ENCODE data around the gene IFNL4.
"Not testable (repeated sequence)": the region's sequence is repeated elsewhere in the genome, so short reads cannot be mapped to it uniquely, and the experiment has no call there.

Gene IFNL4

GRCh38 chr19:39219108-39219507 is 29.5 kb downstream of the IFNL4 start:
- not testable (repeated sequence) for H3K9me3 ChIP-seq (ENCODE audit: control insufficient read depth, low read length); H2BK120ac ChIP-seq (ENCODE audit: low read depth, low read length); H3K14ac ChIP-seq (ENCODE audit: low read length in 2 of 2); H4K8ac ChIP-seq (ENCODE audit: low read length); H3K36me3 ChIP-seq (ENCODE audit: control insufficient read depth in 1 of 2, insufficient read depth in 2 of 2, low read depth in 1 of 2, low read length in 2 of 2); H4K91ac ChIP-seq (ENCODE audit: low read length); H3K9ac ChIP-seq (ENCODE audit: low read length); H3K27ac ChIP-seq (ENCODE audit: low read length, poor library complexity, severe bottlenecking); H3K18ac ChIP-seq (ENCODE audit: low read depth in 1 of 2, low read length in 2 of 2); H3K4me2 ChIP-seq (ENCODE audit: low read length, poor library complexity, severe bottlenecking); H2BK12ac ChIP-seq (ENCODE audit: low read length in 2 of 2); H2BK15ac ChIP-seq (ENCODE audit: low read depth, poor library complexity, severe bottlenecking); H3K23ac ChIP-seq (ENCODE audit: low read length in 2 of 2); H3K4me1 ChIP-seq (ENCODE audit: control insufficient read depth, insufficient read depth, low read depth, low read length); H2BK5ac ChIP-seq (ENCODE audit: low read depth, low read length, poor library complexity, severe bottlenecking); H2AFZ ChIP-seq (ENCODE audit: low read depth, low read length); H2AK5ac ChIP-seq (ENCODE audit: low read length, severe bottlenecking); DNase-seq; H3K4me3 ChIP-seq (ENCODE audit: insufficient read depth in 1 of 2, low read depth in 1 of 2, low read length in 2 of 2); H3K79me1 ChIP-seq (replicated peaks; ENCODE audit: low read length, poor library complexity, severe bottlenecking); H3K4ac ChIP-seq (ENCODE audit: low read depth in 1 of 2, low read length in 2 of 2)
- peaks cover 9 to 37% of the 10 kb centered on the region in 2 experiments for H3K27me3 ChIP-seq (ENCODE audit: control insufficient read depth in 1 of 2, insufficient read depth in 1 of 2, low read length in 2 of 2)
- 73% methylated on average over 9 of the region's 10 CpGs for WGBS

- Histone ChIP-seq H4K91ac (ENCODE audit: low read length) (no peak overlapping the region), H3K79me1 (replicated peaks; ENCODE audit: low read length, poor library complexity, severe bottlenecking) (no peaks in the 10 kb centered on the region), H3K9me3 (ENCODE audit: control insufficient read depth, low read length) (peaks cover 9% of the 10 kb centered on the region), H3K36me3 (ENCODE audit: control insufficient read depth in 1 of 2, insufficient read depth in 2 of 2, low read depth in 1 of 2, low read length in 2 of 2) (no peaks in the 10 kb centered on the region), H2AK5ac (ENCODE audit: low read length, severe bottlenecking) (no peak overlapping the region), H3K4me1 (ENCODE audit: control insufficient read depth, insufficient read depth, low read depth, low read length) (no peaks in the 10 kb centered on the region), H3K23ac (ENCODE audit: low read length in 2 of 2) (no peak overlapping the region), H3K4ac (ENCODE audit: low read depth in 1 of 2, low read length in 2 of 2) (no peak overlapping the region), H3K27me3 (ENCODE audit: control insufficient read depth in 1 of 2, insufficient read depth in 1 of 2, low read length in 2 of 2) (peaks cover 9 to 30% of the 10 kb centered on the region in 2 experiments), H3K27ac (ENCODE audit: low read length, poor library complexity, severe bottlenecking) (no peak overlapping the region), H3K4me3 (ENCODE audit: insufficient read depth in 1 of 2, low read depth in 1 of 2, low read length in 2 of 2) (no peak overlapping the region), H2BK5ac (ENCODE audit: low read depth, low read length, poor library complexity, severe bottlenecking) (no peak overlapping the region), H3K4me2 (ENCODE audit: low read length, poor library complexity, severe bottlenecking) (no peak overlapping the region), H3K9ac (ENCODE audit: low read length) (no peak overlapping the region), H3K14ac (ENCODE audit: low read length in 2 of 2) (no peak overlapping the region), H2AFZ (ENCODE audit: low read depth, low read length) (no peak overlapping the region), H4K8ac (ENCODE audit: low read length) (no peak overlapping the region), H2BK15ac (ENCODE audit: low read depth, poor library complexity, severe bottlenecking) (no peak overlapping the region), H3K18ac (ENCODE audit: low read depth in 1 of 2, low read length in 2 of 2) (no peak overlapping the region), H2BK12ac (ENCODE audit: low read length in 2 of 2) (no peak overlapping the region), H2BK120ac (ENCODE audit: low read depth, low read length) (no peak overlapping the region)
- 87% methylated on average over 14 of the region's 15 CpGs for WGBS
- no peak for DNase-seq
These were observed 30.2 kb downstream of the IFNL4 start for GRCh38 chr19:39218230-39219007.

- DNase-seq: no peak
- H3K27me3 ChIP-seq (ENCODE audit: control insufficient read depth in 1 of 2, insufficient read depth in 1 of 2, low read length in 2 of 2): peaks cover 14 to 26% of the 10 kb centered on the region in 2 experiments
- H2BK120ac ChIP-seq (ENCODE audit: low read depth, low read length): no peak overlapping the region
- no peak overlapping the region for H3K14ac ChIP-seq (ENCODE audit: low read length in 2 of 2)
- H4K8ac ChIP-seq (ENCODE audit: low read length): no peak overlapping the region
- no peak overlapping the region for H3K4me3 ChIP-seq (ENCODE audit: insufficient read depth in 1 of 2, low read depth in 1 of 2, low read length in 2 of 2)
- H3K23ac ChIP-seq (ENCODE audit: low read length in 2 of 2): no peak overlapping the region
- no peak overlapping the region for H3K4me2 ChIP-seq (ENCODE audit: low read length, poor library complexity, severe bottlenecking)
- H3K18ac ChIP-seq (ENCODE audit: low read depth in 1 of 2, low read length in 2 of 2): no peak overlapping the region
- H3K9ac ChIP-seq (ENCODE audit: low read length): no peak overlapping the region
- H3K36me3 ChIP-seq (ENCODE audit: control insufficient read depth in 1 of 2, insufficient read depth in 2 of 2, low read depth in 1 of 2, low read length in 2 of 2): no peaks in the 10 kb centered on the region
- H3K27ac ChIP-seq (ENCODE audit: low read length, poor library complexity, severe bottlenecking): no peak overlapping the region
- 80% methylated on average over 5 of the region's 5 CpGs for WGBS
- no peak overlapping the region for H2BK15ac ChIP-seq (ENCODE audit: low read depth, poor library complexity, severe bottlenecking)
- H3K4me1 ChIP-seq (ENCODE audit: control insufficient read depth, insufficient read depth, low read depth, low read length): no peaks in the 10 kb centered on the region
- no peak overlapping the region for H3K4ac ChIP-seq (ENCODE audit: low read depth in 1 of 2, low read length in 2 of 2)
- no peaks in the 10 kb centered on the region for H3K79me1 ChIP-seq (replicated peaks; ENCODE audit: low read length, poor library complexity, severe bottlenecking)
- no peak overlapping the region for H2AK5ac ChIP-seq (ENCODE audit: low read length, severe bottlenecking)
- H2BK5ac ChIP-seq (ENCODE audit: low read depth, low read length, poor library complexity, severe bottlenecking): no peak overlapping the region
- no peak overlapping the region for H4K91ac ChIP-seq (ENCODE audit: low read length)
- peaks cover 9% of the 10 kb centered on the region for H3K9me3 ChIP-seq (ENCODE audit: control insufficient read depth, low read length)
- H2AFZ ChIP-seq (ENCODE audit: low read depth, low read length): no peak overlapping the region
- H2BK12ac ChIP-seq (ENCODE audit: low read length in 2 of 2): no peak overlapping the region
These were observed 31.6 kb downstream of the IFNL4 start for GRCh38 chr19:39217094-39217493.

GRCh38 chr19:39215323-39215722 is 33.3 kb downstream of the IFNL4 start:
- H2AFZ ChIP-seq (ENCODE audit: low read depth, low read length); H3K4me1 ChIP-seq (ENCODE audit: control insufficient read depth, insufficient read depth, low read depth, low read length); H3K4me3 ChIP-seq (ENCODE audit: insufficient read depth in 1 of 2, low read depth in 1 of 2, low read length in 2 of 2); H2BK12ac ChIP-seq (ENCODE audit: low read length in 2 of 2); H3K14ac ChIP-seq (ENCODE audit: low read length in 2 of 2); H3K36me3 ChIP-seq (ENCODE audit: control insufficient read depth in 1 of 2, insufficient read depth in 2 of 2, low read depth in 1 of 2, low read length in 2 of 2); H3K9me3 ChIP-seq (ENCODE audit: control insufficient read depth, low read length); H2BK5ac ChIP-seq (ENCODE audit: low read depth, low read length, poor library complexity, severe bottlenecking); H3K9ac ChIP-seq (ENCODE audit: low read length); H3K4ac ChIP-seq (ENCODE audit: low read depth in 1 of 2, low read length in 2 of 2); H3K27ac ChIP-seq (ENCODE audit: low read length, poor library complexity, severe bottlenecking); H3K18ac ChIP-seq (ENCODE audit: low read depth in 1 of 2, low read length in 2 of 2); H2AK5ac ChIP-seq (ENCODE audit: low read length, severe bottlenecking); H3K23ac ChIP-seq (ENCODE audit: low read length in 2 of 2); H4K91ac ChIP-seq (ENCODE audit: low read length); H4K8ac ChIP-seq (ENCODE audit: low read length); H3K79me1 ChIP-seq (replicated peaks; ENCODE audit: low read length, poor library complexity, severe bottlenecking); H2BK15ac ChIP-seq (ENCODE audit: low read depth, poor library complexity, severe bottlenecking); H3K4me2 ChIP-seq (ENCODE audit: low read length, poor library complexity, severe bottlenecking); DNase-seq; H2BK120ac ChIP-seq (ENCODE audit: low read depth, low read length): not testable (repeated sequence)
- 79% methylated on average over 3 of the region's 3 CpGs for WGBS
- H3K27me3 ChIP-seq (ENCODE audit: control insufficient read depth in 1 of 2, insufficient read depth in 1 of 2, low read length in 2 of 2): peaks cover 17 to 30% of the 10 kb centered on the region in 2 experiments
